Raji (cell line): Measurements from ENCODE around the gene SOD2.

ENCODE experiments used
- POLR2A ChIP-seq: IDR thresholded peaks from 2 replicates; pipeline ENCODE4 v1.6.1; 2011; ENCODE audit warnings: low read depth, low read length, control low read depth; ENCODE audit not compliant: insufficient read depth

The SOD2 gene

DNA sequence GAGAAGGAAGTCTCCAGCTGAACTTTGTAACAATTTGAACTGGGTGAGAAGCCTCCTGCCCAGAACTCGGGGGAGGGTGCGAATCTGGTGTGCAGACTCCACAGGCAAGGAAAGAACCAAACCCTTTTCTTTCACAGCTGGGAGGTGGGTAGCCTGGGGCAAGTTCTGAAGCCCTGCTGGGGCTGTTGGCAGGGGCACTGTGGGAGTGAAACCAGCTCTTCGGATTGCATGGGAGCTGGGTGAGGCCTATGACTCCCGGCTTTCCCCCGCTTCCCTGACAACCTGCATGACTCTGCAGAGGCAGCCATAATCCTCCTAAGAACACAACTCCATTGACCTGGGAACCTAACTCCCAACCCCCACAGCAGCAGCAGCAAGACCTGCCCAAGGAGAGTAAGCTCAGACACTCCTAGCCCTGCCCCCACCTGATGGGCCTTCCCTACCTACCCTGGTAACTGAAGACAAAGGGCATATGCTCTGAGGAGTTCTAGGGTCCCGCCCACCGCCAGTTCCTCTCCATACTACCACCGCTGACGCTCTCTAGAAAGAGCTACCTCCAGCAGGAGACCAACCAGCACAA lies 37.5 kb downstream of the SOD2 start:
- no peak for TF ChIP-seq POLR2A

DNA sequence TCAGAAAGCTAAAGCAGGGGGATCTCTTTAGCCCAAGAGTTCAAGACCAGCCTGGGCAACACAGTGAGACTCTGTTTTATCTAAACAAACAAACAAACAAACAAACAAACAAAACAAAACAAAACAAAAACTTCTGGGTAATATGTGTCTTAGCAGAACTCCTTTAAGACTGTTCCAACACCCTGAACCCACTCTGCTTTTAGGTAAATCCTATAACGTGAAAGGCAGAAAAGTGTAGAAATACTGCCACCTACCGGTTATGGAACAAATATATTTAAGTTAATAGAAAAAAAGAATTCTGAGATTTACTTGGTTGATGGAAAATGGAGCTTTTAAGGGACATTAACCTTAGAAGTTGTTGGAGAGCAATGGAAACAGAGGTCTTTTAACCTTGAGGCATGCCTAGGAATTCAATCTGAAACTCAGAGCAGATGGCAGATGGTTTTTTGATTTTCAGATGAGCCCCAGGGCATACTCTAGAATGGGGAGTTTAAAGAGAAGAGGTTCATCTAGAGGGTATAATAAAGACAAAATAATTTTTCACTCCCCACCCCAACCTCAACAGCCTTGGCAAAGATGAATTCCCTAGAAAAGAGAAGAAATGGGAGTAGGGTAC lies 38.5 kb downstream of the SOD2 start:
- TF ChIP-seq POLR2A, result no peak

DNA sequence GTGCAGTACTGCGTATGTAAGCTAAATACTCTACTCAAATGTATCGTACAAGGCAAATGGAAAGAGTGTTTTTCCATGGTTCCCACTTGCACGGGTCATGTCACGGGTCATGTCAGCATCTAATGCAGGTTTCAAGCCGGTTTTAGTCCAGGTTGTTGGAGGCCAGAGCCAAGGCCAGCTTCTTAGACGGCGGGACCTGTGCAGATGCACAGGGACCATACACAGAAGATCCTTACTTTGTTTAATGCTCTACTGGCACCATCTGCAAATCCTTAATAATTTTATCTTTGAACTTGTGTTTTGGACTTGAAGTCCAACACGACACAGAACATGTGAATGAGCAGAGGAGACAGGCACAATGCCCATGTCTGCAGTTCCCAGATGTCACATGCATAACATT lies 42.7 kb downstream of the SOD2 start:
- no peak for TF ChIP-seq POLR2A

DNA sequence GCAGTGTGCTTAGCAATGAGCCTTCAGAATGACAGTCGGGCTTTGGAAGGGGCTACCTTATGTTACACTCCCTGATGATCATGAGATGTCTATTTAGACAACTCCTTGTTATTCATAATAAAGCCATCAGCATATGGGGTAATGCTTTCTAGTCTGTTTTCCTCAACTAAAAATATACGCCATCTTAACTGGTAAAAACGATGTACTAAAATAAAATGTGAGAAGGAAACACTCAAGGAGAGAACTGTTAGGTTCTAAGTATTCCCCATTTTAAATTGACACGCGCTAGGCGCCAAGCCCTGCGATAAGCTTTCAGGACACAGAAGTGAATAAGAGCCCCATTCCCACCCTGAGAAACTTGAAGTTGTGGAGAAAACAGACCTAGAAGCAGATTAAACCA lies 43.6 kb downstream of the SOD2 start:
- no peak for TF ChIP-seq POLR2A

DNA sequence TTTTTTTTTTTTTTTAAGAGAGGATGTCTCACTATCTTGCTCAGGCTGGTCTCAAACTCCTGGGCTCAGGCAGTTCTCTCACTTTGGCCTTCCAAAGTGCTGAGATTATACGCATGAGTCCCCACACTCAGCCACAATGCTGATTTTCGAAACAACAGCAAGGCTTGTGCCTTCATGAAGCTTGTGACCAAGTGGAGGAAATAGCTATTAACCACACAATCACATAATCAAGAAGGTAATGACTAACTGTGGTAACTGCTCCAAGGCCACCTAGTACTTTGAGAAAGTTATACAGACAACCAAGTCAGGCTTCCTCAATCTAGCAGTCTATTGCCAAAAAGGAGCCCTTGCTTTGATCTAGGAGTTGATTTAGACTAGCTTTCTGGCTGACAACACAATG lies 46.3 kb downstream of the SOD2 start:
- no peak for TF ChIP-seq POLR2A

DNA sequence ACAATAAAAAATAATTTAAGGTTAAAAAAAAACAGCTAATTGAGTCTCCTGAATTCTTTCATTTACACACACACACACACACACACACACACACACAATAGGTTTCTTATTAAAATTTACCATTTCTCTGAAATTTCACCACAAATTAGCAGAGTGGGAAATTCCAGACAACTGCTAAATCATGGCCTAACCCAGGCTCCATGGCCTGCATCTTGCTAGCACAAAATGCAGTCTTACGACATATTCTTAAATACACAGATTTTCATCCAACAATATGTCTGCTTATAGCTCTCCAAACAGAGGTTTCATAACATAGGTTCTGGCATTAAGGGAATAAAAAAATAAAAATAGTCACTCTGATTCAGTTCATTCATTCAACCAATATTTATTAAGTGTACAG lies 46.9 kb downstream of the SOD2 start:
- TF ChIP-seq POLR2A, result no peak

DNA sequence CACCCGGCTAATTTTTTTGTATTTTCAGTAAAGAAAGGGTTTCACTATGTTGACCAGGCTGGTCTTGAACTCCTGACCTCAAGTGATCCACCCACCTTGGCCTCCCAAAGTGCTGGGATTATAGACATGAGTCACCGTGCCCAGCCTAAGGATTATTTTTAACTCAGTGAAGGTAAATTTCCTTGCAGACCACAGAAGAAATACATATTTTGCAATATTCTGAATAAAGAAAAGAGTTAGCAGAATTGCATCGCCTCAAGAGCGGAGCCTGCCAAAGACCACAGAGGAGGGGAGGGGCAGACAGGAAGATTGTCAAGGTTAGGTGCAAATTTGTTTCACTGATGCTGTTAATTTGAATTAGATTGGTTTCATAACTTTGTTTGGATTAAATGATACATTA lies 47.4 kb downstream of the SOD2 start:
- TF ChIP-seq POLR2A, result no peak
